ENCODE measurements around the gene PCBP2.

The PCBP2 gene

DNA sequence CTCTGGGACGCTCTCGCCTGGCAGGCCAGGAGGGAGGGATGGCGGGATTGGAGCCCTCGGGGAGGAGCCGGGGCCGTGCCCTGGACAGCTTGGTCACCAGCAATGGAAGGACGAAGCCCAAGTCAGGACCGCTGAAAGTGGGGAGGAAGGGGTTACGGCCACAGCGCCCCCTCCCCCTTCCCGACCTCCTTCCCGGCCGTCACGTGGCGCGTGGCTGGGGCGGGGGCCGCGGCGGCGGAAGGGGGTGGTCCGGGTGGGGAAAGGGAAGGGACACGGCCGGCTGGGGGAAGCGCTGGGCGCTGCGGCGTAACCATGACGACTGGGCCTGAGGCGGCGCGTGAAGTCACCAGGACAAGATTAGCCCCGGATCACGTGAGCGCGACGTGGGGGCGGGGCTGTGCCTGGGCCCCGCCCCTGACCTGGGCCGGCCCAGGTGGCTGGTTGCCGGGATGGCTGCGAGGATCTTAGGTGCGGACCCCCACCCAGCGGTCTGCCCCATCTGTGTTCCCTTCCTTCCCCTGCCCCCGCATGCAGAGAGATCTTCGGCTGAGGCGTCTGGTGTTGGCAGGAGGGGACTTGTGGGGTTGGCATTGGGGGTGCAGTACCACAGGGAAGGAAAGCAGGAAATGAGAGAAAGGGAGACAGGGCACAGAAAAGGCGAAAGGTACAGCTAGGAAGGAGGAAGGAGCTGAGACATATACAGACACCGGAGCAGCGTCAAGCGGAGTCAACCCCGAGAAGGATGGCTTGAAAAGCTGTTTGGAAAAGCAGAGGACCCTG is 41.1 kb downstream of the PCBP2 start:
- DNase-seq, result peak; percentile 66 to 98 (median 94)

DNA sequence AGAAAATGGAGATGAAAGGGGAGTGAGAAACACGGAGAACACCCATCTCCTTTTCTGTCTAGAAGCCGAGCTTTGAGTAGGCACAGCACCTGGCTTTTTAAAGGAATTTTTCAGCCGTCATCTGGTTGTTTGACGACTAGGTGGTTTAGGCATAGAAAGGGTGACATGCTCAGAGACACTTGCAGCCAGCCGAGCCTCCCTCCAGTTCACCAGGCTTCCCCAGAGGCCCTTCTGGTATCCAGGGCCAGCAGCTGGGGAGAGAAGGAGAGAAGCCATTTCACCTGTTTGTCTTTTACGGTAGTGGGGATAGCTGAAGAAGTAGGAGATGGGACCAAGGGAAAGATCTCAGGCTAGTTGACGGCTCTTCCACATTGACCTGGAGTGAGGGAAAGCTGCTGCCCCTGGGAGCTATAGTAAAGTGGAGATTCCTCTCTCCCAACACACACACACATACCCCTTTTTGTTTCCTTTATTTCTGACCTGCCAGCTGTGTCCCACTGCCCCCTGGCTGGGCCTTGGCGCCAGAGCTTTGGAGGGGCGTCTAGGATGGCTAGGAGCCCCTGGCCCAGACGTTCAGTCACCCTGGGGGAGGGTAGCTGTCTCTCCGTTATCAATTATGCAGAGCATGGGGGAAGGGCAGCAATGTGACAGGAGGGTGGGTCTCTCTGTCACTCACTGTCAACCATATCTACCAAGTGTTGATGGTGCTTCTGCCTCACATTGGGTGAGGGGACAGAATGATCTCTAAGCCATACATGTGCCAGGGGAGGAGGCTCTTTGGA is 41.9 kb downstream of the PCBP2 start:
- DNase-seq, result peak in 1 of 51 donors; percentile 52

DNA sequence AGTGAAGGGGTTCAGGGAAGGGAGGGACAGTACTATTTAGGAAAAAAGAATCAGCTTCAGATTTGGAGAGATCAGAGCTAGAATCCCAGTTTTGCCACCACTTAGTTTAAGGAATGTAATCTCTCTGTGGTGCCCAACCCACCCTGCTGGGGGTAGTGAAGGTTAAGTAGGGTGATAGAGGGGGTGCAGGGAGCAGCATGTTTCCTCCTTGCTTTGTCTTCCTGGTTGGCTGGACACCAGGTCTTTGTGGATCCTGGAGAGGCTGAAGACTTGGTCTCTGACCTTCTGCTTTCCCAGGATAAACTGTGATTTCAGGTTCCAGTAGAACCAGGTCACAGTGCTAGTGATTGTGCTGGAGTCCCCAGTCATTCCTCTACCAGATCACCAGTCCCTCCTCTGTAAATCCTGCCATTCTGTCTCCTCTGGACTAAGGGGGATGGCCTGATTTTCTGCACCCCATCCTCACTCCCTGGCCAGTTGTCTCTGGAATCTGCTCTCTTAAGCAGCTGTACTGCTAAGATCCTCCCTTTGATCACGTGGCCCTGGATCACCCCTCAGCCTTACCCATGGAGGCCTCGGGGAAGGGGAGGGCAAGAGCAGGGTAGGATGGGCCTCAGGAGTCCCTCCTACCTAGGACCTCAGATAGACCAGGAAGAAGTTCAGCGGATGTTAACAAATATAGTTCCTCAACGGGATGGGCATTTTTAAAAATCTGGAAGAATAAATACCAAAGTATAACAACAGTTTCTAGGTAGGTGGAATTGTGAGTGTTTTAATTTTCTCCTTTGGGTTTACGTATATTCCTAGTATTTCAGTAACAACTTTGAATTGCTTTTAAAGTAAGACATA is 44.2 kb downstream of the PCBP2 start:
- DNase-seq, result peak in 15 of 51 donors; percentile 9 to 52 (median 21)

DNA sequence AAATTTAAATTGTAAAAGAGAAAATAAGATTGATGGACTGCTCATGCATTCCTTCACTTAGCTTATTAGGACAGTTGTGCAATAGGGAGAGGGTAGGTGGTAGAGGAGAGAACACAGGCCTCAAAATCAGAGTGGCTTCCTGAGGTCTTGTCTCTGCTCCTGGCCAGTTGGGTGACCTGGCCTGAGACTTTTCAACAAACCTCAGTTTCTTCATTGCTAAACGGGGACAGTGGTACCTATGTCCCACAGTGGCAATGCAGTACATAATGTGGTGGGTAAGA is 44.8 kb downstream of the PCBP2 start:
- no peak for DNase-seq

DNA sequence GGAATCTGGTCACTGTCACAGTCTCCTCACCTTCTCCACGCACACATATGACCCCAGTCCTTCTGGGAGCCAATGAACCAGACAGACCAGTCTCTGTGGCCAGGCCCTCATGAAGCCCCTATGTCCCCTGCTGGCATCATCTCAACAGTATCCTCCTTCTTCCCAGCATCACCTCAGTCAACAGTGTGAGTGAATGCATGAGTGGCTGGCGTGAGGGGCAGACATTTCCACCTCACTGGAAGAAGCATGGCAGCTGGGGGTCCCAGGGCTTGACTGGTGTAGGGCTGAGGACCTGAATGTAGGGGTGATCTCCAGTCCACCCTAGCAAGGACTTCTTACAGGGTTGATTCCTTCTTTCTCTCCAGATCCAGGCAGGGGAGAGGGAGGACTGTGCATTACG is 45.6 kb downstream of the PCBP2 start:
- no peak for DNase-seq

DNA sequence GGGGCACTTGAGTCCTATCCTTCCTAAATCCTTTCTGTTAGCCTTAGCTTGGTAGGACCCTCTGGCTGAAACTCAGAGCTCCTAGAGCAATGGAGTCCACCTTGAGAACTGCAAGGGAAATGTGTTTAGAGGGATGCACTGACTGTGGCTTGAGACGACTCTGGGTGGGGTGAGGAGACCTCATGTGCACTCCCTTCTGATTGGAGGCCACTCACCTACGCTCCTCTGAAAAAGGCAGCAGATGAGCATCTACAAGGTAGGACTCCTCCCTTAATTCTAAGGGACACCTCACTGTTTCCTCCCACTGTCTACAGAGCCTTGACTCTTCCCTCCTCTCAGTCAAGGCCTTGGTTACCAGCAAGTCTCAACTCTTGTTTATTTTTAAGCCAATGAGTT is 46.3 kb downstream of the PCBP2 start:
- no peak for DNase-seq

DNA sequence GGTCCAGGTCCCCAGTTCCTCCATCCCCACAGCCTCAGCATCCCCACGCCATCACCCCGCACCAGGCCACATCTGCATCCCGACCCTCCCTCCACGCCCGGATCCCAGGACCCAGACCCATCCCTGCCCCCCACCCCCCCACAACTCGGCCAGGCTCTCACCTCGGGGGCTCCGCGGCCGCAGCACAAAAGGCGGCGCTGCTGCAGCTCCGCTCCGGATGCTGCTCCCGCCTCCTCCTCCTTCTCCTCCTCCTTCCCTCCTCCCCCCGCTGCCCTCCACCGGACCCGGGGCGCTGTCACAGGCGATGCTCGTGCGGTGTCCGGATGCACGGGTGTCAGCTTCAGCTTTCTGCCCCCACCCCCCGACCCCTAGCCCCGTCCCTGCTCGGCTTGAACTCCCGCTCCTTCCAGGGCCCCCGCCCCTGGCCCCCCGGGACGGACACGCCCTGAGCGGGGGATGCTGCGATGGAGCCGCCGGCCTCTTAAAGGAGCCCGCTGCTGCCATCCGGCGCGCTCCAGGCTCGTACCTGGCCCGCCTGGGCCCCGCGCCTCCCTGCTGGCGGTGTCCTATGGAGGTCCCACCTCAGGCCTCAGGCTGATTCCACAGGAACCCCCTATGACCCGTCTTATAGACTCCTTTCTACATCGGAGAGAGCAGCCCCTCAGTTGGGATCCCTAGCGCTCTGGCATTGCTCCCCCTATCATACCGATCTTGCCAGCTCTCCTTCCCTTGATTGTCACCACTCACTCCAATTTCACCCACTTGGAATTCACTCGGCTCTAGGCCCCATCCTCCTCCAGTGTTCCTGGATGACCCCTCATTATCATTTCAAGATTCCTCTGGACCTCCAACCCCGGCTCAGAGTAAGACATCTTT is 47.6 kb downstream of the PCBP2 start, which contains the start of gene MAP3K12:
Gene MAP3K12 (minus strand): TSS at position 193 of the 876 bp plus-strand sequence. CDS start 12,067 bp downstream, outside the sequence.
- DNase-seq, result peak in 50 of 51 donors; percentile 27 to 84 (median 67)

DNA sequence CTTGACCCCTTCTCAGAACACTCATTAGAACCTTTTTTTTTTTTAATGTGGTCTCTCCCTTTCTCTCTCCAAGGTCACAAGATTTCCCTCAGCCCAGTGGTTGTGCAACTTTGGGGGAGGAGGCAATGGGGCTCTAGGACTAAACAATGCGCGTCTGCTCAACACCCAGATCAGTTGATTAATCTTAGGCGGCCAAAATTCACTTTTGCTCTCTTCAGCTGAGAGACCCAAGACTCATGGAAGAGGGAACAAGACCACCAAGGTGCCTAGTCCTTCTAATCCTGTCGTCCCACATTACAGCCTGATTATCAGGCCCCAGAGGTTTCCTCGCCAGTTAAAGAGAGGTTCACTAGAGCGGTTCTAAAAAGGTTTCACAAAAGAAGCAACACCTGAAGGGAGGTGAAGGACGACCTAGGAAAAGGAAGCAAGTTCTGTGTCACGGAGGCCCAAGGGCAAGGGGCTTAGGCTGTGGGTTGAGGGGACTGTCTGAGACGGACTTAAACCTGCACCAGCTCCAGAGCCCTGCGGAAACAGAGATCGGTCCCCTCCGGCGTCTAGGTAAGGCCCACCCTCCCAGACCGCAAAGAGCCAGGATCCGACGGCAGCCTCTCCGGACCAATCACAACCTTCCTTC is 48.4 kb downstream of the PCBP2 start:
- DNase-seq, result peak in 7 of 51 donors; percentile 26 to 84 (median 56)

DNA sequence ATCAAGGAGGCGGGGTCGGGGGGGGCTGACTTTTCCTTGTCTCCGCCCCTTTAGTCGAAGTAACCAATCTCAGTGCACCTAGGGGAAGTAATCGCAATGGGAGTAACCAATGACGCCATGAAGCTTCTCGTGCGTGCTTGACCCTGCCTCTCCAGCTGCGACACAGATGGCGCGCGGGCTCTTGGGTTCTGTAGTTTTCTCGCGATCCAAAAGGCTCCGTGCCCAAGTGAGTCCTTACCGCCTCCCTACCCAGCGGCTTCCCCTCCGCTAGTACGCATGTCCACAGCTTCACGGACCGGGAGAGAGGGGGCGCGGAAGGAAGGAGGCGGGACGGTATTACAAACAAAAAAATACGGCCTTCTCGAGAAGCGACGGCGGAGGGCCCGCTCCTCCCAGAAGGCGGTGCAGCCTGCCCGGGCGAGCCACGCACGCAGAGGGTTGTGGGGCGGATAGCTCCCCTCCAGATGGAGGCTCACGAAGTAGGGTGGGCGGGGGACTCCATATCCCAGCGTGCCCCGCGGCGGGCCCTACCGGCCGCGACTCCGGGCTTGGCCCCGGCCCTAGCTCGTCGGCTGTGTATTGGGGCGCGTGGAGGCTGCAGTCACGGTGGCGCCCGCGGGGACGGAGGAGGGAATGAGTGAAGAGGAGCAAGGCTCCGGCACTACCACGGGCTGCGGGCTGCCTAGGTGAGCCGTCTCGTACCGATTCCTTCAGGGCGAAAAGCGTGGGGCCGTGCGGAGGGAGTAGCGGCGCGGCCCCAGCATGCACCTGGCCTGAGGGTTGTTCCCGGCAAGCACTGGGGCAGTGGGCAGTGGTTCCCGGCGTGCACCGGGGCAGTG is 49.1 kb downstream of the PCBP2 start, which contains the start of gene TARBP2:
Gene TARBP2 (plus strand): TSS at position 508 of the 839 bp plus-strand sequence. CDS start 126 bp downstream, at position 634.
- DNase-seq, result peak; percentile 94 to 100 (median 98)

DNA sequence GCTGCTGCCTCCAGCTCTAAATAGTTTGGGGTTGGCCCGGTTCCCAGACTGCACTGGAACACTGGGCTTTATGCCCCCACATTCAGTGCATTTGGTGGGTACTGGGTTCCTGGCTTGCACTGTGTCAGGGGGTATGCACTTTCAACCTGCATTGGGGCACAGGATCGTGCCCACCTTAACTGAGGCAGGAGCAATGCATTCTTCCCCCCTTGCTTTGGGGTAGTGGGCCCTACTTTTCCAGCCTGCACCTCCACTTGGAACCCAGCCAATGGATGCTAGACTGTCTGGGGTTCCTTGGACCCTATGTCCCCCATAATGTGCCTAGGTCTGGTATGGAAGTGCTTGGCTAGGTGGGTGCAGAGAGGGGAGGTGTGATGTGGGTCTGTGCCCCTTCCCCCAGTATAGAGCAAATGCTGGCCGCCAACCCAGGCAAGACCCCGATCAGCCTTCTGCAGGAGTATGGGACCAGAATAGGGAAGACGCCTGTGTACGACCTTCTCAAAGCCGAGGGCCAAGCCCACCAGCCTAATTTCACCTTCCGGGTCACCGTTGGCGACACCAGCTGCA is 49.8 kb downstream of the PCBP2 start:
- DNase-seq, result no peak

DNA sequence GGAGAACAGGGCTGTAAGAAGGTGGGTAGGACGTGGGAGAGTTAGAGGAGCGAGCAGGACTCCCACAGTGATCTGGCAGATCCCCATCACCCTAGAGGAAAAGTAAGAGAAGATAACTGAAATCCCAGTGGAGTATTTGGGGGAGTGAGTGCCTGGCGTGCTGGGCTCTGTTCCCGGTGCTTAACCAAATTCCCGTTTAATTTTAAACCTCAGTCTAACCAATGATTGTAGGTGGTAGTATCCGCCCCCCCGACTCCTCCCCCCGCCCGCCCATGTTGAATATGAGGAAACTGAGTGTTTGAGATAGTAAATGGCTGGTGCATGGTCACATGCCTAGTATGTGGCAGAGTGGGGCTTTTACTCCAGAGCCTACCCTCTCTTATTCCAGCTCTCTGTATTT is 50.4 kb downstream of the PCBP2 start:
- DNase-seq, result no peak

DNA sequence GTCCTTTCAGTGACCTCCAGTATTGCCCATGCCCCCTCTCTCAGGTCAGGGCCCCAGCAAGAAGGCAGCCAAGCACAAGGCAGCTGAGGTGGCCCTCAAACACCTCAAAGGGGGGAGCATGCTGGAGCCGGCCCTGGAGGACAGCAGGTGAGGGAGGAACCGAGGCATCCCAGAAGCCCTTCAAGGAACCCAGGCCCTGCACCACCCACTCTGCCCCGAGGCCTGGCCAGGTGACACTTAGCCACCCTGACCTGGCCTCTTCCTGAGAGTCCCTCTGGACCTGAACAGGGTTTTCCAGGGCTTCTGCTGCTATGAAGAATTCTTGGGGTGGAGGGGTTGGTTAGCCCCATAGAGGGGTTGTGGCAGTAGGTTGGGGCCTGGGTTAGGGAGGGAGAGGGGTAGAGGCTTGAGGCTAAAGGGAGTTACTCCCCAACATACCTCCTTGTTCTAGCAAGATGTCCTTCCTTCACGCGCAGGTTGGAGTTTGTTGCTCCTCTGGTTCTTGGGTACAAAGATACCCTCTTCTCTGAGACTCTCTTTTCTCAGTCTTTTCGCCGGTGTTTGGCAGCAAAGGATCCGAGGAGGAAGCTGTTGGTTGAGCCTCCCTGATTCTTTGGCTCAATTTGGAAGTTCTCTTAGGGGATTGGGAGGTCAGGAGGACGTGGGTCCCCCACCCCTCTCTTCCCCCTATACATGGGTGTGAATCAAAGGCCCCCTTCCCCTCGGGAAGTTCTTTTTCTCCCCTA is 51.3 kb downstream of the PCBP2 start:
- no peak for DNase-seq

DNA sequence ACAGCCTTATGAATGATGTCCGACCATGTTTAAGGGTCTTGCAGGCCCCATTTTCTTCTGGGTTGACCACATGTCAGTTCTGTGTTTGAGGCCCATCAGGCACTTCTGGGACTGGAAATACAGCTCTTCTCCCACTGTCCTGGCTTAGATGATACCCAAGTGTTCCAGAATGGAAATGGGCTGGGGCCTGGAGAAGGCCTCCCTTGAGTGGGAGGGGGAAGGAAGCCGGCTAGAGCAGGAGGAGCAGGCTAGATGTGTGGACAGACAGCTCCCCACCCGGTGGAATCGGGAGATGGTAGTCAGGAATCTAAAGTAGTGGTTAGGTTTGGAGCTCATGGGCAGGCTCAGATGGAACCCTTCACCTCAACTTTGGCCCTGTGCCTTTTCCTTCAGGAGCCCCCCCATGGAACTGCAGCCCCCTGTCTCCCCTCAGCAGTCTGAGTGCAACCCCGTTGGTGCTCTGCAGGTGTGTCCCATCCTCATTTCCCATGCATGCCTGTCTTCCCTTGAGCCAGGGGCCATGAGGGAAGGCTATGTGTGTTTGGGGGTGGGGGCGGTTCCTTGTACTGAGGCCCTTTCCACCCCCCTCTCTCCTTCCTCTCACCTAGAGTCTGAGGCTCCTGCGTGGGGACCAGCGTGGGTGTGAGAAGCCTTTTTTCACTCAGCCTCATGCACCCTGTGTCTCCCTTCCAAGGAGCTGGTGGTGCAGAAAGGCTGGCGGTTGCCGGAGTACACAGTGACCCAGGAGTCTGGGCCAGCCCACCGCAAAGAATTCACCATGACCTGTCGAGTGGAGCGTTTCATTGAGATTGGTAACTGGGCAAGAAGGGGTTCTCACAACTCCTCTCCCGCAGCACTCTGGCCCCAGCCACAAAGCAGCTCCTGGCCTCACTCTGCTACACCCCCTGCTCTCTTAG is 52.4 kb downstream of the PCBP2 start:
- DNase-seq, result no peak

DNA sequence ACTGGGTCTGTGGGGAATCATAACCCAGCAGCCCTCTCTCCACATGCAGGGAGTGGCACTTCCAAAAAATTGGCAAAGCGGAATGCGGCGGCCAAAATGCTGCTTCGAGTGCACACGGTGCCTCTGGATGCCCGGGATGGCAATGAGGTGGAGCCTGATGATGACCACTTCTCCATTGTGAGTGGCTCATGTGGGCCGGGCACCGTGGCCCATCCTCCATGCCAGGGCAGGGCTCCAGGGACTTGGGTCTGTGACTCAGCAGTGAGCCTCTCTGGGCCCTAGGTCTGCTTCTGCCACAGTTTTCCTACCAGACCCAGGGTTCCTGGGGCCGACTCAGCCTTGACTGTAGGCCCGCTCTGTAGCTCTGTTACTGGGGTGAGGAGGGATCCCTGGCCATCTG is 53.2 kb downstream of the PCBP2 start:
- peak in 24 of 51 donors; percentile 7 to 78 (median 36) for DNase-seq

DNA sequence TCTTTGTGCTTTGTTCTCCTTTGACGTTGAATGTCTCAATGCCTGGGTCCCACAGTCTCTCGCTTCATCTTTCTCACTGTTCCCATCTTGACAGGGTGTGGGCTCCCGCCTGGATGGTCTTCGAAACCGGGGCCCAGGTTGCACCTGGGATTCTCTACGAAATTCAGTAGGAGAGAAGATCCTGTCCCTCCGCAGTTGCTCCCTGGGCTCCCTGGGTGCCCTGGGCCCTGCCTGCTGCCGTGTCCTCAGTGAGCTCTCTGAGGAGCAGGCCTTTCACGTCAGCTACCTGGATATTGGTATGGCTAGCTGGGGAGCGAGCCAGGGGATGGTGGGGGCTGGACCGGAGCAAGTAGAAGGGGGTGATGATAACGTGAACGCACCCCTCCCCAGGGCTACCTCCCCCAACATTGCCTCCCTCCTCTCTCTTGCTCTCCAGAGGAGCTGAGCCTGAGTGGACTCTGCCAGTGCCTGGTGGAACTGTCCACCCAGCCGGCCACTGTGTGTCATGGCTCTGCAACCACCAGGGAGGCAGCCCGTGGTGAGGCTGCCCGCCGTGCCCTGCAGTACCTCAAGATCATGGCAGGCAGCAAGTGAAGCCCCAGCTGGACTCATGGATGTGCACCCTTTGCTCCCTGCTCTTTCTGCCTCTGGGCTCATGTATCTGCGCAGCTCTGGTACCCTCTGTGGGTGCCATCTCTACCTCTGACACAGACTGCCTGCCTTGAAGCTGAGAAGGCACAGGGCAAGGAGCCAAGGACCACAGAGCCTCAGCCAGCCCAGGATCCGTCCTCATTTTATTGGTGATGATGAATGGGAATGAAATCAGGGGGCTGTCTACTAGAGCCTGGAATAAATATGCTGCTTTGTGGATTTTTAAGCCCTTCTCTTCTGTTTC is 53.9 kb downstream of the PCBP2 start:
- DNase-seq, result no peak

DNA sequence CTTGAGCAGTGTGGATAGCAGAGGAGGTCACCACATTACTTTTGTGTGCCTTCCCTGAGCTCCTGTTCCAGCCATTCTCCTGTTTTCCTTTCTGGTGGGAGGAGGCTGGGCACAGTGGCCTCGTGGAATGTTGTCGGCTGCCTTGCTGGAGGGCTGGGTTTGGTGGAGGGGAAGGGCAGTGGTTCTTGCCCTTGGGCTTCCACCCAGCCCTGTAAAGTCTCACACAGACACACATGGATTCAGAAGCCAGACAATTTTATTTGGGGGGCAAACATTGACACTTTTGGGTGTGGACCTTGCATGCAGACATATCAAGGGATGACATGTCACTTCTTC is 54.5 kb downstream of the PCBP2 start:
- no peak for DNase-seq
